ENCODE data around the gene RELB.
A peak's percentile ranks its signal among the peaks of the same experiment; 100 is the strongest.
"Not testable (repeated sequence)": the region's sequence is repeated elsewhere in the genome, so short reads cannot be mapped to it uniquely, and the experiment has no call there.

The RELB gene

GRCh38 chr19:45001087-45001739 is at the start of gene RELB:
TSS of gene RELB (plus strand) at chr19:45001464. CDS start at chr19:45001580, 116 bp downstream.
- DNase-seq = peak; percentile 97 to 98

GRCh38 chr19:44954278-44954648 is 47.0 kb upstream of the RELB start:
- DNase-seq = no peak

- peak; percentile 95 to 96 for DNase-seq
These were observed 46.4 kb upstream of the RELB start, which contains the start of gene CLPTM1 for GRCh38 chr19:44954649-44955504. TSS of gene CLPTM1 (plus strand) at chr19:44955380. CDS start at chr19:44955396, 16 bp downstream.

GRCh38 chr19:44955505-44956439 is 45.5 kb upstream of the RELB start:
- peak in 1 of 2 donors; percentile 8 for DNase-seq

- DNase-seq = no peak
These were observed 43.7 kb upstream of the RELB start for GRCh38 chr19:44957526-44957925.

- no peak for DNase-seq
These were observed 43.2 kb upstream of the RELB start for GRCh38 chr19:44958090-44958489.

- no peak for DNase-seq
These were observed 41.6 kb upstream of the RELB start for GRCh38 chr19:44959691-44960090.

GRCh38 chr19:44960906-44961728 is 40.1 kb upstream of the RELB start:
- no peak for DNase-seq

GRCh38 chr19:44961821-44962220 is 39.4 kb upstream of the RELB start:
- no peak for DNase-seq

- DNase-seq = no peak
These were observed 33.1 kb upstream of the RELB start for GRCh38 chr19:44968118-44968517.

GRCh38 chr19:44968670-44969069 is 32.6 kb upstream of the RELB start:
- no peak for DNase-seq

GRCh38 chr19:44969437-44969836 is 31.8 kb upstream of the RELB start:
- DNase-seq = no peak

- DNase-seq = not testable (repeated sequence)
These were observed 29.8 kb upstream of the RELB start for GRCh38 chr19:44971451-44971850.

GRCh38 chr19:44972802-44973201 is 28.5 kb upstream of the RELB start:
- DNase-seq = no peak

GRCh38 chr19:44973982-44974735 is 27.1 kb upstream of the RELB start:
- no peak for DNase-seq

GRCh38 chr19:44974857-44975256 is 26.4 kb upstream of the RELB start:
- DNase-seq = no peak

- DNase-seq = no peak
These were observed 25.8 kb upstream of the RELB start for GRCh38 chr19:44975444-44975843.

GRCh38 chr19:44984005-44984404 is 17.3 kb upstream of the RELB start:
- no peak for DNase-seq

- no peak for DNase-seq
These were observed 15.8 kb upstream of the RELB start for GRCh38 chr19:44985445-44985844.

GRCh38 chr19:44986389-44986788 is 14.9 kb upstream of the RELB start:
- no peak for DNase-seq

GRCh38 chr19:44987148-44987675 is 14.1 kb upstream of the RELB start:
- no peak for DNase-seq

All from activated CD4-positive, alpha-beta T cell treated with anti-CD3 and anti-CD28 coated beads for 4 hours (primary cell).